GM19043 (cell line): ENCODE results near the gene ASPN.

ENCODE experiments used
- ATAC-seq: cut with Tn5 transposase; IDR thresholded peaks from one replicate; pipeline ENCODE4 v1.9.1; 2021; ENCODE audit warnings: low read depth; ENCODE audit not compliant: unreplicated experiment

Gene ASPN

DNA sequence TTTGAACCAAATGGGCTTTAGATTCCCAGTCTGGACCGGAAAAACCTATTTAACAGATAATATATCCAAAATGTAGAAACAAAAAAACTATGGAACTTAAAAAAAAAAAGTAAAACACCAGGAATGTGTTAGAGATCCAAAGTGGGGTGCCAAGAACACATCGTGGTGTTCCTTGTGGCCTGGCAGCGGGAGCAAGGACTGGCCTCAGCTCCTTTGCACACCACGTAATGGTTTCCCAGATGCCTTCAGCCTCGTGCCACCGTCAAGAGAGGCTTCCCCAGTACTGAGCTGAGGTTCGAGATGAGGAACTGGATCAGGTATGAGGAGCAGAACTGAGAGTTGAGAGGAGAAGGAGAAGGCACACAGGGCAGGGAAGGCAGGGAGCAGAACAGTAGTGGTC is 3.5 kb downstream of the ASPN start:
- no peak for ATAC-seq

DNA sequence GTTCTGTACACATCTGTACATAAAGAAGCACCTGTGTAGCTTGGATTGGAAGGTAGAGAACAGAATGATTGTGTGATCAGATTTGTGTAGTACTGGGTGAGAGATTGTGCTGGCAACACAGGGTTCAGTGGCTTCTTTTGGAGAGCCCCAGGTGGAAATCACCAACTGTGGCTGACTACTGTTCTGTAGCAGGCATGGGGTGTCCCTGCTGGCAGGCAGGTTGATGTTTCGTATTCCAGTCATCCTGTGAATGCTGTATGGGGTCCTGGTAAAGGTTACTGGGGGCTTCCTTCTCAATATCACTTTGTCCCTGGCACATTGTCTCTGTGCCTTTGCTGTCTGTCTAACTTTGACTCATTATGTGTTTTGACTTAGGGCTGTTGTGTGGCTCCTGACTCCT is 5.3 kb downstream of the ASPN start:
- no peak for ATAC-seq

DNA sequence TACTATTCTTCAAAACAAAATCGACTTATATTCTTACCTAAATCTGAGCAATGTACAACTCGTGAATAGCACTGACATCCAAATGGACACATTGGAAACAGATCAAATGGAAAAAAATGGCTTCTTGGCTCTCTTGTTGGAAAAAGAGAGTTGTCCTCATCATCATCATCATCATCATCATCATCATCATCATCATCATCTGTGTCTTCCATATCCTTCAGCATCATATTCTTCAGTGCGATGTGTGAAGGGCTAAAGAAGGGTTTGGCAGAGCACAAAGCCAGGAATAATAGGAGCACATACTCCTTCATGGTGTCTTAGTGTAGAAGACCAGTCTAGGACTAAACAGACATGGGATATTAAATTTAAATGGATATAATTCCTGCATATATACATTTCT is 7.7 kb downstream of the ASPN start:
- no peak for ATAC-seq

DNA sequence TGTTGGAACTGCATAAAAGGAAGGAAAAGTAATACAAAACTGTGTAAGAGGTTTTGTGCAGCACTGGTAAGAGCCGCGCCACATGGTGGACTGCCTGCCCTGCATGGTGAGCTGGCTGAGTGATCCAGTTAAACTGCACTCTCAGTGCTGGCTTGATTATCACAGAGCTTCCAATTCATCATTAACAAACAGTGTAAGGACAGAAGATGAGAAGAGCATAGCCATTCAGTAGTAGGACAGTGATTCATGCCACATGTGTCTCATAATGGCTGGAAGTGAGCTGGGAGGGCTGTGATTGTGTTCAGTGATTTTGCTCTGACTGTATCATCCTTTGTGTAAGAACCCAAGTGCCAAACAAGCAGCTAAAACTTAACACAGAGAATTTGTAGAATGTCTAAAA is 14.1 kb downstream of the ASPN start:
- ATAC-seq = no peak

DNA sequence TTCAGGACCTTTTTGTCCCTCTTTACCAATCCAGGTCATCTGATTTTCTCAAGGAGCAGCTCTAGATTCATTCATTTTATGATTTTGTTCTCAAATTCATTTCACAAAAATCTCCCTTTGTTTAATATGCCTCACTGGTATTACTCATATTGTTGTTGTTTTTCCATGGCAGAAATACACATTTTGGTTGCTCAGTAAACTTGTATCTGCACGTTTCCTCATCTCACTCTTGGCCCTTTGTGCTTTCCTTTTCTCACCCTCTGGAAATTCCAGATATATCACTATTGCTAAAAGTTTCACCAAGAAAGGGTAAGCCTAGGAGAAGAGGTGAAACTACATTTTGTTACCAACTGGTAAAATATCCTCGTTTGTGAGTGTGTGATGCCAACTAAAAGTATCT is 14.8 kb downstream of the ASPN start:
- ATAC-seq = no peak

DNA sequence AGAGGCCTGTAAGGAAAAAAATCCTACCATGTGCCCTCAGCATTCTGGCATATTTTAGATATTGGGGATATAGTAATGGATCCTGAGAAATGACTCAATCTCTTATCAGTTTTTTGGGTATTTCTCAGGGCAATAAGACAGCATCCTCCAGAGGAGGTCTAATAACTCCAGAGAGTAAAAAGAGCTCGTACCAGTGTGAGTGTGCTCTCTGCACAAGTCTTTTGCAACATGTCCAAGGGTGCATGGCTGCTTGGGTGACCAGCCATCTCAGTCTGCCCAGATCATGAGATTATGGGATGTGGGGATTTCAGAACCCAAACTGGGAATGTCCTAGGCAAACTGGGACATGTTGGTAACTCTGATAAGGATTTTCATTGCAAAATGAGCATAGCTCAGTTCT is 15.3 kb downstream of the ASPN start:
- ATAC-seq = no peak

DNA sequence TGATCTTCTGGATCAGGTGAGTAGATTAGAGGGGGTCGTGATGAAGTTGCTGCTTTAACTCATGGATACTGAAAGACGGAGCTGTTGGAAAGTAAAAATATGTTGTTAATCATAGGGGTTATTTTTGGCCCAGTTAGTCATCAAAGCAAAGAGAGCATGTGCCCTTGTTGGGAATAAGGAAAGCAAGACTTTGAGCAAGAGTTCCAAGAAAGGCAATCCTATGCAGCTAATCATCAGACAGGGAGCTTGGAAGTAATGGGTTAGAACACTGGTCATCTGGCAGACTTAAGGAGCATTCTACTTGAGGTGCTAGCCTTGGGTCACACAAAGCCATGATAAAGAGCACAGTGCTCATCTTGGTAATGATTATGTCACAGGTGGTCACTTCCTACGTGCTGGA is 18.3 kb downstream of the ASPN start:
- no peak for ATAC-seq

DNA sequence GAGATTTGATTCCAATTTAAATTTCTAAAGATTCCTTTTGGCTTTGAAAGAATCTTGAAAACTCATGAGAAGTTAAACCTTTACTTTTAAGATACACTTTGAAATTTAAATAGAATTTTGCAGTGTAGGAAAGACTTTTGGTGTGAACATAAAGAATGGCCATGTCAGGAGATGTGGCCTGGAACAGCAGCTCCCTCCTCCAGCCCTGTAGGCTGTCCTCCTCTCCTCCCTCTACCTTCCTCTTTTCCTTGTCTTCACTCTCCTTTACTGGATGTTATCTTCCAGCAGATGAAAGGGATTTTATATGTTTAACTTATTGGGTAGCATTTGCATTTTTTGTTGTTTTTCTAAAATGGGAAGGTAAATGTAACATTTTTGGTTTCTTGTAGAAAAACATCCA is 18.9 kb downstream of the ASPN start:
- ATAC-seq = no peak

DNA sequence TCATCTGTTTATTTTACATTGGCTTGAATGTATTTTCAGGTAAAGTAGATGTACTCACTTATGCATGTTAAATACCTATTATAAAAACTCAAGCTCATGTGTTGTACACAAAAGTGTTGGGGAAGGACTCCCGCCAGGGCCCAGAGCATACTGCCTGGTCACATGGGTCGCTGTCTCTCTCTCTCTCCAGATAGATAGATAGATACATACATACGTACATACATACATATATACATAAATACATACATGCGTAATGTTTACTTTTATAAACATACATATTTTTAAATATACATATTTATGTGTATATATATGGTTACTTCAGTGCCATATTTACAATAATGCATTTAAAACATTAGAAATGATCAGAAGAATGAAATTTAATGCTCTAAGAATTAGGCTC is 24.7 kb downstream of the ASPN start:
- ATAC-seq = no peak

DNA sequence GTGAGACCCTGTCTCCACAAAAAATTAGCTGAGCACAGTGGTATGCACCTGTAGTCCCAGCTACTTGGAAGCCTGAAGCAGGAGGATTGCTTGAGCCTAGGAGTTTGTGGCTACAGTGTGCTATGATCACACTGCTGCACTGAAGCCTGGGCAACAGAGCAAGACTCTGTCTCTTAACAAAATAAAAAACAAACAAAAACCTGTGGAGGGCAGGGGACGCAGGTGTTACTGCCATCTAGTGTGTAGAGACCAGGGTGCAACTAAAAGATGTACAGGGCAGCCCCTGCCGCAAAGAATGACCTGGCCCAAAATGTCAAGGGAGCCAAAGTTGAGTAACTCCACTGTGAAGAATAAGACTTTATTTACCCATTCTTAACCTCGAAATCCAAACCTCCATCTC is 27.1 kb downstream of the ASPN start:
- no peak for ATAC-seq

DNA sequence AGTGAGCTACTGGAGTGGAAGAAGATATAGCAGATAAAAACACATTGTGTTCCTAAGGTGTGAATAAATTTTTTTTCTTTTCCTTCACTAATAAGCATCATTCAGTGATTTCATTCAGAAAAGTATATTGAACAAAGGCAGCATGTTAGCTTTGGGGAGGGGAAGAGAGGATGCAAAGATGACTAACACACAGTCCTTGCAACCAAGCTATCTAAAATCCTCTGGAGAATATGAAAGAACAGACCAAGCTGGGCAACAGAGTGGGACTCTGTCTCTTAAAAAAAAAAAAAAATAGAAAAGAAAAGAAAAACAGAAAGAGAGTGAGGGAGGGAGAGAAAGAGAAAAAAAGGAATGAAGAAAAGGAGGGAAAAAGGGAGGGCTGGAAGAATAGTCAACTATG is 35.8 kb downstream of the ASPN start:
- no peak for ATAC-seq

DNA sequence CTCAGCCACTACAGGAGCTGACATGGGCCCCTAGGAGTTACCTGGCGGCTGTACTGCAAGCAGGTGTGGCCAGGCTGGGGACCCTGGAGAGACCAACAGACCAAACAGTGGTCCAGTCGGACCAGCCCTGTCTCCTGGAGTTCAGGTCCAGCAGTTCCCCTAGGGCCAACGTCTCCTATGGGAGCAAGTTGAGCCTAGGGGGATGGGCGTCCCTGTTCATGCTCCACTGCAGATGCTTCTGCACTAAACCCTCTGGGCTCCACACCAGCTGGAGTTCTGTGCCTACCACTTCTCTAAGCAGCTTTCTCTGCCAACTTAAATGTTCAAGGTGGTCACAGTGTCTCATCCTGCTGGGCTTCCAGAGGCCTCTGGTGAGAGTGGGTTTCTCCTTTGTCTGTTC is 37.5 kb downstream of the ASPN start:
- no peak for ATAC-seq

DNA sequence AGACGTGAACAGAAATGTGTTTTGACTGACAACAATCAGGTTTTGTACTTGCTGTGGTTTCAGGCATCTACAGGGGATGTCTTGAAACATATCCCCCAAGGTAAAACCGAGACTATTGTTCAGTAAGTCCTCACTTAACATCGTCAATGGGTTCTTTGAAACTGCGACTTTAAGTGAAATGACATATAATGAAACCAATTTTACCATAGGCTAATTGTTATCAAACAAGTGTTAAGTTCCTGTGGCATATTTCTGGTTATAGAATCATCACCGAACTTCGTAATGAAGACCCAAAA is 41.6 kb downstream of the ASPN start:
- peak; percentile 61 for ATAC-seq

DNA sequence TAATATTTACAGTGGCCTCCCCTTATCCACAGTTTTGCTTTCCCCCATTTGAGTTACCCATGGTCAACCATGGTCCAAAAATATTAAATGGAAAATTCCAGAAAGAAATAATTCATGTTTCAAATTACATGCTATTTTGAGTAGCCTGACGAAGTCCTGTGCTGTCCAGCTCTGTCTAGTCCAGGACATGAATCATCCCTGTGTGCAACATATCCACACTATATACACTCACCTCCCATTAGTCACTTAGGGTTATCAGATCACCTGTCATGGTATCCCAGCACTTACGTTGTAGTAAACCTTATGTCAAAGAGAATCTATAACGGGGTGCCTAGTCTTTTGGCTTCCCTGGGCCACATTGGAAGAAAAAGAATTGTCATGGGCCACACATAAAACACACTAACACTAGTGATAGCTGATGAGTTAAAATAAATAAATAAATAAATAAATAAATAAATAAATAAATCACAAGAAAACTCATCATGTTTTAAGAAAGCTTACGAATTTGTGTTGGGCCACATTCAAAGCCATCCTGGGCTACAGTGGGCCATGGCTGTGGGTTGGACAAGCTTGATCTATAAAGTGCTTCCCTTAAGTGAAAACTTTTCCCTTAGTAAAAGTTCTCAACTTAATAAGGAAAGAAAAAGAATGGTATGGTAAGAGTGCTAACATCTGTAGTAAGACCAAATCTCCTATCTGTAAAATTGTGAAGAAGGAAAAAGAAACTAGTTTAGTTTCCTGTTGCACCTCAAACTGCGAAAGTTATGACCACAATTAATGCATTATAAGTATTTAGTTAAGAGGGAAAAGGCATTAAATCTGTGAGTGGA is 42.2 kb downstream of the ASPN start:
- no peak for ATAC-seq

DNA sequence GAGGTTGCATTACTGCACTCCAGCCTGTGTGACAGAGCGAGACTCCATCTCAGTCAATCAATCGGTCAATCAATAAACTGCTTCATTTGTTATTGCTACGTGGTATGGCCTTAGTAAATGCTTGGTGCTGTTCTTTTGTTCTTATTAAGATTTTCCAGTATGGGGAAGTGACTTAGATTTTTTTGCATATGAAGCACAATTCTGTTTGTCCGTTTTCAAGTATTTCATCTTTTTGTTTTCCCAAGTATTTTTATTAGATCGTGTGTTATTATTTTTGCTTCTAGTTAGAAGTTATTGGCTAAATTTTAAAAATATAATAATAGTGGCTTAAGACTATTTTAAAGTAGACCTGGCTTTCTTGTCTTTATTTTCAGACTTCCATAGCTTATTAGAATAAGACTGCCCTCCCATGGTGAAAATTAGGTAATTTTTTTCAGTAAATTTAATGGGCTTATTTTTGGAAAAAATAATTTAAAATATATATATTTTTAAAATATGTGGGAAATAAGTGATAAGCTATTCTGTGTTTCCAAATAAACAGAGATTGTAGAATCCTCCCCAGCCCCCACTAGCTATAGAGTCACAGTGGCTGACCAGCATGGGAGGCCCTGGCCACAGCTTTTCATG is 43.3 kb downstream of the ASPN start:
- no peak for ATAC-seq

DNA sequence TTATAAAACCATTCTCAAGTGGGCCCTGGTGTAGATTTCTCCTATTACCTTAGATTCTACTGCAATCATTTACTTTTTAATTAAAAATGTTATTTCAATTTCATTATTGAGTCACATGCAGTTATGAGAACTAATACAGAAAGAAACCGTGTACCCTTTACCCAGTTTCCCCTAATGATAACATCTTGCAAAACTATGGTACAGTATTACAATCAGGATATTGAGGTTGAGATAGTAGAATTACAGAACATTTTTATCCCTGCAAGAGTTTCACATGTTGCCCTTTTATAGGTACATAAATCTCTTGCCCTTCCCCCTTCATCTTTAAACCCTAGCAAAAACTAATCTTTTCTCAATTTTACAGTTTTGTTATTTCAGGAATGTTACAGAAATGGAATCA is 47.0 kb downstream of the ASPN start:
- no peak for ATAC-seq

DNA sequence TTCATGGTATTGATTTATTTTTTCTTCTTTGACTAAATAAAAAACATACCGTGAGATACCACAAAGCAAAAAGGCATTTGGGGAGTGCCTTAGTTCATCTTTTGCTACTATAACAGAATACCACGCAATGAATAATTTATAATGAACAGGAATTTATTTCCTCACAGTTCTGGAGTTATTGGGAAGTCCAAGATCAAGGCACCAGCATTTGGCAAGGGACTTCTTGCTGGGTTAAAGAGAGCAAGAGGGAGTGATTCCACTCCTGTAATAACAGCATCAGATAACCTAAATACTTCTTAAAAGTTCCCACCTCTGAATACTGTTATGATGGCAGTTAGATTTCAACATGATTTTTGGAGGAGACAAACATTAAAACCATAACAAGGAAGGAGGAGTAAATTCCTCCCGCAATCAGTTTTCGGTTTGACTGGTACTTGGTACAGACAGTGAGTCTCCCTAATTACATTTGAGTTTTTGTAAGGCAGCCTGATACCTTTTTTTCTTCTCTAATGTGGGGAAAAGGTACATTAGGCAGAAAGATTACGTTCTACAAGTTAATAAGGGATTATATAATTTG is 49.2 kb downstream of the ASPN start:
- ATAC-seq = no peak

DNA sequence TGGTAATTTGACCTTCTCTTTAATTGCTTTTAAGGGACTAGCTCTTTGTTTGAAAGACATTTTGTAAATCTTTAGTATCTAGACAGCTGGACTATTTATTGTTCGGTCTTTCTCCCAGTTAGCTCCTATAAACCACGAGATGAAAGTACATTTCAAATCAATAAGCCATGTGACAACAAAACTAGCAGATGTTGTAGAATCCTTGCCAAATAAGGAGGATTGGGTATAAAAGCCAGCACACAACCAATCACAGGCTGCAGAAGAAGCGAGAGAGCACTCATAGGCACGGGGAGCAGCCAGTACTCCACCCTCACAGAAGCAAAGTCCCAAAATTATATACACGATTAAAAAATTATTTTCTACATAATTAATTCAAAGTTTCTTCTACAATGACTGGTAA is 50.0 kb downstream of the ASPN start:
- ATAC-seq = no peak

DNA sequence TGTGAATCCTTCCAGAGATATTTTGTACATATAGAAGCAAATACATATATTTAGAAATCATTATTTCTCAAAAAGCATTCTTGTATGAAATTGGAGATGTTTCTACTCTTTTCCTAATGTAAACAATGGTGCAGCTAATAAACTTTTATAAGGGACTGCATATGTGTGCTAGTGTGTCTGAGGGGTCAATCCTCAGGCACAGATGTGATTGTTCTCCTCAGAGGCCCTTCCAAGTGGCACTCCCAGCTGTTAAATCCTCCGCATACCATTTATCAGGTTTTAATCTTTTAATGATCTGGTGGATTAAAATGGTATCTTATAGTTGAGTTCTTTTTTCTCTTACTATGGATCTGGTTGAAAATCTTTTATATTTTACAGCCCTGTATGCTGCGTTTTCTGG is 52.5 kb downstream of the ASPN start:
- ATAC-seq = no peak

DNA sequence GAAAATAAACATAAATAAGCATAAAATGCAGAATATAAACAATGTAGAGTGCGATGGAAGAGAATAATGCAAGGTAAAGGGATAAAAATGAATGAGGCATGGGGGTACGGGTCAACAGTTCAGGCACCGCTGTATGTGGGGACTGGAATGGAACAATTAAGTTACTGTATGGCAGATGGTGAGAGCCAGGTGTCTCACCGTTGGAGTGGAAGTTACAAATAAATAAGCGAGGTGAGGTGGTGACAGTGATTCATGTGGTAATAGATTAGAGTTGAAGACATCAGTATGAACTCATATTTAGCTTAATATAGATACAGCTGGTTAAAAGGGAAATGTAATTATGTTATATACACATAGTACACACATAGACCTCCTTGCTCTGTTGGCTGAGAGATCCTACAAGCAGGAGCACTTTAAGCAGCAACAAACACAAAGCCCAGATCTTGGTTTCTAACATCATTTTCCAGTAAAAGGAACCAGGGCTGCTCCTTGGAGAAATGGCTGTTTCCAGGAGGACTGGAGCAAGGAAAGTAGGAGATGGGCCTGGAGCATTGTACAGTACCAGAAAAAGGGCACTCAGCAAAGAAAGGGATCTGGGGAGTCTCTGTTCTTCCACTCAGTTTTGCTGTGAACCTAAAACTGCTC is 55.7 kb downstream of the ASPN start:
- ATAC-seq = no peak

DNA sequence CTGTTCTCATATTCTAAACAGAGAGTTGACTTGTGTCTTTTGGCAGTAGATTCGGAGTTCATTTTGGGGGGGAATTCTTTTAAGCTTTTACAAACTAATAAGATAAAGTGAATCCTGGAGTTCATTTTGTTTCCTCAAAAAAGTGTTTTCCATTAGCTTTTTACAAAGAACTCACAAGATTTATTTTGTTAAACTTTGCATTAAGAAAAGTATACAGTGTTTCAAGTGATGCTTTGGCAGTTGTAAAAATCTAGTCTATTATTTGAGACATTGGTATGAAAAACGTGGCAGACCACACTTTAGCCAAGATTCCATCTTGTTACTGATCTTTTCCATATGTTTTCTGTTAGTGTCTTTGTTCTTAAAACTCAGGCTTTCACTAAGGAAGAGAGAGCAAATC is 56.8 kb downstream of the ASPN start:
- ATAC-seq = no peak

DNA sequence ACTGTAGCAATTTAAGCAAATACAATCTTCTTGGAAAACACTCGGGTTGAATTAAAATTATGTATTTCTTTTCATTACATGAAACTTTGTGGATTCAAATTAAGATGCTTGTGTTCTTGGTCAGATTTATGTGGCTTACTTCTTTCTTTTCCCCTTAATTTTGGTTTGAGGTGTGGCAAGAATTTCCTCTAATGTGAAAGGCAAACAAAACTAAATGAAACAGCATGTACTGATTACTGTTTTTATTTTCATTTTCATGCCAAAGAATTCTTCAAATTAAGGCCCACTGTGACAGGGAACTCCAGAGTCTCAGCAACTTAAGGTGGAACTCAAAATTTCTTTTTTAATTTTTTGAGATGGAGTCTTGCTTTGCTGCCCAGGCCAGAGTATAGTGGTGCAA is 58.0 kb downstream of the ASPN start, which contains the start of gene OMD:
TSS of gene OMD (minus strand) at position 132 of the 400 bp plus-strand sequence. CDS start 6,913 bp downstream, outside the sequence.
- no peak for ATAC-seq
